Epithelial cell of esophagus (primary cell): ENCODE results near the gene UMAD1.

Experiments
- DNase-seq: peaks from one replicate; pipeline ENCODE4 v3.0.0; 2010; ENCODE audit warnings: low read depth
- H3K4me3 ChIP-seq: 2 replicates; pipeline ENCODE4 v1.5.1; 2011; ENCODE audit warnings: mild to moderate bottlenecking, low read length, control low read depth
- CTCF ChIP-seq: IDR thresholded peaks from 2 replicates; pipeline ENCODE4 v1.5.1; 2011; ENCODE audit warnings: low read depth, mild to moderate bottlenecking, low read length, control low read depth, inconsistent platforms; ENCODE audit not compliant: insufficient read depth; ENCODE audit errors: missing control alignments

UMAD1 gene

GRCh38 chr7:7895004-7895650, 254.6 kb downstream of the UMAD1 start:
- DNase-seq = no peak
- no peak overlapping the region for H3K4me3 ChIP-seq
- TF ChIP-seq CTCF = no peak

- peak; percentile 3 for TF ChIP-seq CTCF
- H3K4me3 ChIP-seq = no peak overlapping the region
- DNase-seq = peak; percentile 6
These were observed 255.2 kb downstream of the UMAD1 start for GRCh38 chr7:7895754-7896153.

GRCh38 chr7:7897509-7897908, 257.0 kb downstream of the UMAD1 start:
- no peak overlapping the region for H3K4me3 ChIP-seq
- no peak for DNase-seq
- no peak for TF ChIP-seq CTCF

- no peak for DNase-seq
- no peak for TF ChIP-seq CTCF
These were observed 257.5 kb downstream of the UMAD1 start for GRCh38 chr7:7897949-7898515.

GRCh38 chr7:7902845-7903244, 262.3 kb downstream of the UMAD1 start:
- no peak overlapping the region for H3K4me3 ChIP-seq
- no peak for TF ChIP-seq CTCF
- DNase-seq = no peak

More at GRCh38 chr7:7897949-7898515, 257.5 kb downstream of the UMAD1 start:
- no peak overlapping the region for H3K4me3 ChIP-seq

GRCh38 chr7:7907306-7907705, 266.8 kb downstream of the UMAD1 start:
- DNase-seq = no peak
- TF ChIP-seq CTCF = no peak
- H3K4me3 ChIP-seq = no peak overlapping the region
